Measurements from ENCODE around the gene NR2F1-AS1. TPM values are rescaled to one million over a fixed set of nuclear protein-coding genes. Genes with fewer than 3 reads are reported as not detected.

NR2F1-AS1 gene
- total RNA-seq, 2 donors from 2014 or later: 1.4 to 3.3 TPM

DNA sequence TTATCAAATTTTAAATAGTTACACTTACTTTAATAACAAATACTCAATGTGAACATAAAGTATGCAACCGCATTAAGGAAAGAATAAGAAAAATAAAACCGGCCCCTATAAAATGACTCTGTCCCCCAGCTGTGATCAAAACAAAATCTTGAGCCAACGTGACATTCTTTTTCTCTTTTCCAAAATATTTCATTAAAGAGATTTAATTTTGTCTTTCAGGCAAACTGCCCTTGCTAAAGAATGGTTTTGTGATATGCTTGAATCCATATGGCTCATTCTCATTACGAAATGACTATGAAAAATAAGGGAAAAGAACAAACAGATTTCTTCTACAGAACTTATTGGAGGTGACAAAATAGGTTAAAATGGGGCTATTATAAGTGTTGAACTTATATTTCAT is 197.0 kb downstream of the NR2F1-AS1 start:
- no peaks in the 10 kb centered on the region for H3K36me3 ChIP-seq (ENCODE audit: control insufficient read depth, insufficient read depth, low read length)
- Mint-ChIP-seq H3K27ac (no peak overlapping the region), H3K9me3 (no peaks in the 10 kb centered on the region), H3K27me3 (ENCODE audit: insufficient read depth) (no peaks in the 10 kb centered on the region), H3K36me3 (ENCODE audit: low read depth) (no peaks in the 10 kb centered on the region), H3K4me3 (no peak overlapping the region), H3K4me1 (no peaks in the 10 kb centered on the region)
- no peaks in the 10 kb centered on the region for H3K4me1 ChIP-seq (ENCODE audit: control insufficient read depth, insufficient read depth, low read length)
- H3K27me3 ChIP-seq (ENCODE audit: control insufficient read depth, insufficient read depth, low read length, poor library complexity, severe bottlenecking): no peaks in the 10 kb centered on the region
- no peak overlapping the region for H3K9ac ChIP-seq (ENCODE audit: extremely low read depth, low read length, poor library complexity, severe bottlenecking)
- no peak for DNase-seq
- TF ChIP-seq, protein P1, sequence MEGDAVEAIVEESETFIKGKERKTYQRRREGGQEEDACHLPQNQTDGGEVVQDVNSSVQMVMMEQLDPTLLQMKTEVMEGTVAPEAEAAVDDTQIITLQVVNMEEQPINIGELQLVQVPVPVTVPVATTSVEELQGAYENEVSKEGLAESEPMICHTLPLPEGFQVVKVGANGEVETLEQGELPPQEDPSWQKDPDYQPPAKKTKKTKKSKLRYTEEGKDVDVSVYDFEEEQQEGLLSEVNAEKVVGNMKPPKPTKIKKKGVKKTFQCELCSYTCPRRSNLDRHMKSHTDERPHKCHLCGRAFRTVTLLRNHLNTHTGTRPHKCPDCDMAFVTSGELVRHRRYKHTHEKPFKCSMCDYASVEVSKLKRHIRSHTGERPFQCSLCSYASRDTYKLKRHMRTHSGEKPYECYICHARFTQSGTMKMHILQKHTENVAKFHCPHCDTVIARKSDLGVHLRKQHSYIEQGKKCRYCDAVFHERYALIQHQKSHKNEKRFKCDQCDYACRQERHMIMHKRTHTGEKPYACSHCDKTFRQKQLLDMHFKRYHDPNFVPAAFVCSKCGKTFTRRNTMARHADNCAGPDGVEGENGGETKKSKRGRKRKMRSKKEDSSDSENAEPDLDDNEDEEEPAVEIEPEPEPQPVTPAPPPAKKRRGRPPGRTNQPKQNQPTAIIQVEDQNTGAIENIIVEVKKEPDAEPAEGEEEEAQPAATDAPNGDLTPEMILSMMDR (conservative IDR thresholded peaks at IDR 0.05): no peak
- no peak overlapping the region for H3K27ac ChIP-seq (ENCODE audit: low read depth, low read length)
- no peaks in the 10 kb centered on the region for H3K9me3 ChIP-seq (ENCODE audit: control insufficient read depth, low read length)
- no peak overlapping the region for H3K4me3 ChIP-seq (ENCODE audit: low read length)
- 97% methylated on average over 4 of the region's 4 CpGs; no CpG with 5 or more reads in 1 of the 2 experiments for WGBS, 2 experiments (ENCODE audit: insufficient coverage in 1 of 2, insufficient read length in 1 of 2)

DNA sequence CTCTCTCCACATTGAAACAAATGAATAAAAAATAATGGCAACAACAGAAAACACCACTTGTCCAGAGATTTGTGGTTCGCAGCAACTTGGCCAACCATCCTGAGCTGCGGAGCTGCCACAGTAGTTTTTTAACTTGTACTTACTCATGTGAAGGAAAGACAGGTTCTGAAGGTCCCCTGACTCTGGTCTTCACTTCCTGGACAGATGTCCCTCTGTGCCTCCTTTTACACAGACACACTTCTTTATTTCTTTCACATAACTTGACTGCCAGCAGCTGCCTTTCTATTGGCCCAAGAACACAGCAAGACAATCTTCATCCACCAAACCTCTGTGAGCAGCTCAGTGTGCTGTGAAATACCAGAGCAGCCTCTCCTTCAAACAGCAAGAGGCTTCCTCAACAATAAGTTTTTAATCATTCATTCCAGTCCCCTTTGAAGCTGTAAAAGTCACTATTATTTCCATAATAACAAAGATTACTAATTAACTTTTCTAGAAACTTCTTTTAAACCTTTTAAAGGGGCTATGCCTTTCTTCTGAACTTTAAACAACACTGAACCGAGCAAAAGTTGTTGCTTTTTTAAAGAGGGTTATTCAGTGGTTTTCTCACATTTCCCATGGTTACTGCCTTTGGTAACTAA is 198.7 kb downstream of the NR2F1-AS1 start:
- no peaks in the 10 kb centered on the region for H3K36me3 Mint-ChIP-seq (ENCODE audit: low read depth)
- no peaks in the 10 kb centered on the region for H3K4me1 ChIP-seq (ENCODE audit: control insufficient read depth, insufficient read depth, low read length)
- 95 to 100% methylated on average over 1 to 3 of the region's 3 CpGs for WGBS, 2 experiments (ENCODE audit: insufficient coverage in 1 of 2, insufficient read length in 1 of 2)
- peak overlapping the region; percentile 34 for H3K27ac ChIP-seq (ENCODE audit: low read depth, low read length)
- no peaks in the 10 kb centered on the region for H3K27me3 Mint-ChIP-seq (ENCODE audit: insufficient read depth)
- H3K9me3 ChIP-seq (ENCODE audit: control insufficient read depth, low read length): no peaks in the 10 kb centered on the region
- no peaks in the 10 kb centered on the region for H3K27me3 ChIP-seq (ENCODE audit: control insufficient read depth, insufficient read depth, low read length, poor library complexity, severe bottlenecking)
- no peak overlapping the region for H3K9ac ChIP-seq (ENCODE audit: extremely low read depth, low read length, poor library complexity, severe bottlenecking)
- H3K4me3 ChIP-seq (ENCODE audit: low read length): no peak overlapping the region
- DNase-seq: no peak
- no peaks in the 10 kb centered on the region for H3K36me3 ChIP-seq (ENCODE audit: control insufficient read depth, insufficient read depth, low read length)
- H3K4me1 Mint-ChIP-seq: no peaks in the 10 kb centered on the region
- no peaks in the 10 kb centered on the region for H3K9me3 Mint-ChIP-seq
- no peak overlapping the region for H3K4me3 Mint-ChIP-seq
- TF ChIP-seq, protein P1 (conservative IDR thresholded peaks at IDR 0.05): no peak
- H3K27ac Mint-ChIP-seq: no peak overlapping the region

DNA sequence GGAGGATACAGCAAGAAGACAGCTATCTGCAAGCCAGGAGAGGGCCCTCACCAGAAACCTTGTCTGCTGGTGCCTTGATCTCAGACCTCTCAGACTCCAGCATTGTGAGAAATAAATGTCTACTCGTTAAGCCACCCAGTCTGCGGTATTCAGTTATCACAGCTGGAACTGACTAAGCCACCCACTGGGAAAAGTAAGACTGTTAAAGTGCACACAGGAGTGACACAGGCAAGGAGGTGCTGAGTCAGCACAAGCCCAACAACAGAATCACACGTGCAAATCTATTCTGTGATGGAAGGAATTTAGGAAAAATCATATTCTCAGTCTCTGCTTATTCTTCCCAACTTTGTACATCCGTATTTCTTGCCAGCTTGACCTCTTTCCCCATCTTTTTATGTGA is 200.0 kb downstream of the NR2F1-AS1 start:
- H3K4me3 ChIP-seq (ENCODE audit: low read length): no peak overlapping the region
- no peaks in the 10 kb centered on the region for H3K27me3 ChIP-seq (ENCODE audit: control insufficient read depth, insufficient read depth, low read length, poor library complexity, severe bottlenecking)
- TF ChIP-seq, protein P1 (conservative IDR thresholded peaks at IDR 0.05): no peak
- H3K9me3 ChIP-seq (ENCODE audit: control insufficient read depth, low read length): no peaks in the 10 kb centered on the region
- no peak overlapping the region for H3K27ac ChIP-seq (ENCODE audit: low read depth, low read length)
- Mint-ChIP-seq H3K27ac (no peak overlapping the region), H3K9me3 (no peaks in the 10 kb centered on the region), H3K4me3 (no peak overlapping the region), H3K36me3 (ENCODE audit: low read depth) (no peaks in the 10 kb centered on the region), H3K27me3 (ENCODE audit: insufficient read depth) (no peaks in the 10 kb centered on the region), H3K4me1 (no peaks in the 10 kb centered on the region)
- DNase-seq: no peak
- no peaks in the 10 kb centered on the region for H3K36me3 ChIP-seq (ENCODE audit: control insufficient read depth, insufficient read depth, low read length)
- no peaks in the 10 kb centered on the region for H3K4me1 ChIP-seq (ENCODE audit: control insufficient read depth, insufficient read depth, low read length)
- no peak overlapping the region for H3K9ac ChIP-seq (ENCODE audit: extremely low read depth, low read length, poor library complexity, severe bottlenecking)
- 88 to 93% methylated on average over 4 of the region's 4 CpGs for WGBS, 2 experiments (ENCODE audit: insufficient coverage in 1 of 2, insufficient read length in 1 of 2)

Measured in endodermal cell (in vitro differentiated cells).